ENCODE measurements around the gene CLIP3. TPM values are rescaled to one million over a fixed set of nuclear protein-coding genes. Genes with fewer than 3 reads are reported as not detected.
"Not testable (repeated sequence)": the region's sequence is repeated elsewhere in the genome, so short reads cannot be mapped to it uniquely, and the experiment has no call there.

The CLIP3 gene
- total RNA-seq, 1 donor from 2014 or later: 59.0 TPM

DNA sequence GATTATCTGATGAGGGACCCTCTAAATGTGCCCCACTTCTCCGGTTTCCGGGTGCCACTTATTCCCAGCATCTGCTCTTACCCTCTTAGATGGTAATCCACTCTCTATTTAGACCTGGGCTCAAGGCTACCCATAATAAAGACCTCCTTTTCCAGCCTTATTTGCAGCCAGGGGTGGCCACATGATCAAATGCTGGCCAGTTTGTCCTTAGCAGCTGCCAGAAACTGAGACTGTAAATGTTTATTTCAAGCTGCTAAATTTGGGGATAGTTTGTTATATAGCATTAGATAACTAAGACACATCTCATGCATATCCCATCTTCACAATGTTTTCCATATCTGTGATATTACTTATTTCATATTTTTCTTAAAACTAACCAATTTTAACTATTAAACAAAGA lies 11.3 kb upstream of the CLIP3 start:
- DNase-seq (ENCODE audit: low spot score): no peak
- TF ChIP-seq CTCF (IDR thresholded peaks at IDR 0.05): no peak
- H3K27me3 Mint-ChIP-seq (ENCODE audit: low read depth): no peaks in the 10 kb centered on the region
- H3K36me3 Mint-ChIP-seq (ENCODE audit: low read depth): no peaks in the 10 kb centered on the region
- no peak overlapping the region for H3K4me3 Mint-ChIP-seq (ENCODE audit: unreplicated experiment)
- peaks cover 18% of the 10 kb centered on the region for H3K4me1 Mint-ChIP-seq (ENCODE audit: low read depth)
- no peak overlapping the region for H3K27ac Mint-ChIP-seq (ENCODE audit: unreplicated experiment)
- H3K9me3 Mint-ChIP-seq (ENCODE audit: low read depth): peaks cover 3% of the 10 kb centered on the region

- Mint-ChIP-seq H3K9me3 (ENCODE audit: low read depth) (peaks cover 3% of the 10 kb centered on the region), H3K27ac (ENCODE audit: unreplicated experiment) (peak overlapping the region; percentile 71), H3K36me3 (ENCODE audit: low read depth) (no peaks in the 10 kb centered on the region), H3K27me3 (ENCODE audit: low read depth) (no peaks in the 10 kb centered on the region), H3K4me3 (ENCODE audit: unreplicated experiment) (no peak overlapping the region), H3K4me1 (ENCODE audit: low read depth) (peaks cover 18% of the 10 kb centered on the region)
- TF ChIP-seq CTCF (IDR thresholded peaks at IDR 0.05): no peak
- DNase-seq (ENCODE audit: low spot score): no peak
Observed at GRCh38 chr19:36041831-36042230, 9.2 kb upstream of the CLIP3 start.

DNA sequence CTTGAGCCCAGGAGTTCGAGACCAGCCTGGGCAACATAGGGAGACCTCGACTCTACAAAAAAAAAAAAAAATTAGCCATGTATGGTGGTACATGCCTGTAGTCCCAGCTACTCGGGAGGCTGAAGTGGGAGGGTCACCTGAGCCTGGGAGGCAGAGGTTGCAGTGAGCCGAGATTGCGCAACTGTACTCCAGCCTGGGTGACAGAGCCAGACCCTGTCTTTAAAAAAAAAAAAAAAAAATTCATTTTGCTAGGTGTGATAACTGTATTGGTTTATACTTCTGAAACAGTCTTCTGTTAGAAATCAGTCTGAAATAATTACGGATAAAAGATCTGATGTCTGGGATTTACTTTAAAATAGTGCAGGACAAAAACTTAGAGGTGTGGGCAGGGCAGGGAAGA lies 8.4 kb upstream of the CLIP3 start:
- H3K36me3 Mint-ChIP-seq (ENCODE audit: low read depth); H3K4me3 Mint-ChIP-seq (ENCODE audit: unreplicated experiment); H3K27me3 Mint-ChIP-seq (ENCODE audit: low read depth); H3K9me3 Mint-ChIP-seq (ENCODE audit: low read depth); DNase-seq (ENCODE audit: low spot score): not testable (repeated sequence)
- H3K27ac Mint-ChIP-seq (ENCODE audit: unreplicated experiment): peak overlapping the region; percentile 71
- peaks cover 14% of the 10 kb centered on the region for H3K4me1 Mint-ChIP-seq (ENCODE audit: low read depth)

GRCh38 chr19:36040495-36040894 lies 7.8 kb upstream of the CLIP3 start:
- Mint-ChIP-seq H3K4me3 (ENCODE audit: unreplicated experiment) (no peak overlapping the region), H3K27ac (ENCODE audit: unreplicated experiment) (no peak overlapping the region), H3K4me1 (ENCODE audit: low read depth) (peaks cover 14% of the 10 kb centered on the region), H3K36me3 (ENCODE audit: low read depth) (no peaks in the 10 kb centered on the region), H3K27me3 (ENCODE audit: low read depth) (no peaks in the 10 kb centered on the region), H3K9me3 (ENCODE audit: low read depth) (peaks cover 2% of the 10 kb centered on the region)
- no peak for TF ChIP-seq CTCF (IDR thresholded peaks at IDR 0.05)
- no peak for DNase-seq (ENCODE audit: low spot score)

DNA sequence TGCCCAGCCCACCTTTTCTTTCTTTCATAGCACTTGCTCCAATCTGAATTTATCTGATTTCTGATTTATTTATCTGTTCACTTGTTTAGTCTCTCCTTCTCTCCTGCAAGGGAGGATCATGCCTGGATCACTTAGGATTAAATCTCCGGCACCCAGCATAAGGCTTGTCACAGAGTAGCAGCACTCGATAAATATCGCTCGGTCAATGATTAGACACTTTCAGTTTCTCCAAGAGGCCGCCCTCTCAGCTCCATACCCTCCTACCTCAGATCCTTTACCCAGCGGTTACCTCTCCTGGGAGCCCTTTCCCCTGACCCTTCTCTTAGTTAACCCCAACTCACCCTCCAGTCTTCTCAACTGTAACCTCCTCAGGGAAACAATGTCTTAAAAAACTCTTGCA lies 1.4 kb downstream of the CLIP3 start:
- no peak for DNase-seq (ENCODE audit: low spot score)
- peaks cover 11% of the 10 kb centered on the region for H3K36me3 Mint-ChIP-seq (ENCODE audit: low read depth)
- no peaks in the 10 kb centered on the region for H3K27me3 Mint-ChIP-seq (ENCODE audit: low read depth)
- H3K4me1 Mint-ChIP-seq (ENCODE audit: low read depth): peaks cover 20% of the 10 kb centered on the region
- TF ChIP-seq CTCF (IDR thresholded peaks at IDR 0.05): no peak
- H3K4me3 Mint-ChIP-seq (ENCODE audit: unreplicated experiment): peak overlapping the region; percentile 31
- H3K9me3 Mint-ChIP-seq (ENCODE audit: low read depth): no peaks in the 10 kb centered on the region
- H3K27ac Mint-ChIP-seq (ENCODE audit: unreplicated experiment): peak overlapping the region; percentile 15

GRCh38 chr19:36030264-36031148 lies 2.2 kb downstream of the CLIP3 start:
- DNase-seq (ENCODE audit: low spot score): no peak
- H3K9me3 Mint-ChIP-seq (ENCODE audit: low read depth): no peaks in the 10 kb centered on the region
- no peak overlapping the region for H3K4me3 Mint-ChIP-seq (ENCODE audit: unreplicated experiment)
- no peaks in the 10 kb centered on the region for H3K27me3 Mint-ChIP-seq (ENCODE audit: low read depth)
- TF ChIP-seq CTCF (IDR thresholded peaks at IDR 0.05): peak; percentile 28
- peaks cover 14% of the 10 kb centered on the region for H3K36me3 Mint-ChIP-seq (ENCODE audit: low read depth)
- H3K27ac Mint-ChIP-seq (ENCODE audit: unreplicated experiment): no peak overlapping the region
- H3K4me1 Mint-ChIP-seq (ENCODE audit: low read depth): peaks cover 20% of the 10 kb centered on the region

Data from chondrocyte (in vitro differentiated cells).